Measurements from ENCODE around the gene AMMECR1.

The AMMECR1 gene

GRCh38 chrX:110284159-110284558 lies 33.7 kb downstream of the AMMECR1 start:
- no peak overlapping the region for H3K4me3 ChIP-seq (ENCODE audit: low read depth, low read length)
- no peak for DNase-seq (ENCODE audit: low read depth)
- TF ChIP-seq MAX (IDR thresholded peaks at IDR 0.05; ENCODE audit: low read depth, low read length) (no peak), MYC (IDR thresholded peaks at IDR 0.05; ENCODE audit: low read depth, low read length) (no peak), POLR2A (IDR thresholded peaks at IDR 0.05; ENCODE audit: extremely low read depth, insufficient read length) (no peak), CTCF (IDR thresholded peaks at IDR 0.05; ENCODE audit: low read depth, low read length) (no peak)

- no peak for TF ChIP-seq CTCF (IDR thresholded peaks at IDR 0.05; ENCODE audit: low read depth, low read length)
- TF ChIP-seq POLR2A (IDR thresholded peaks at IDR 0.05; ENCODE audit: extremely low read depth, insufficient read length) = no peak
- TF ChIP-seq MAX (IDR thresholded peaks at IDR 0.05; ENCODE audit: low read depth, low read length) = no peak
- TF ChIP-seq MYC (IDR thresholded peaks at IDR 0.05; ENCODE audit: low read depth, low read length) = no peak
- no peak overlapping the region for H3K4me3 ChIP-seq (ENCODE audit: low read depth, low read length)
- DNase-seq (ENCODE audit: low read depth) = no peak
These were observed 35.0 kb downstream of the AMMECR1 start for GRCh38 chrX:110282922-110283321.

GRCh38 chrX:110281377-110281776 lies 36.5 kb downstream of the AMMECR1 start:
- no peak overlapping the region for H3K4me3 ChIP-seq (ENCODE audit: low read depth, low read length)
- no peak for DNase-seq (ENCODE audit: low read depth)
- TF ChIP-seq MYC (IDR thresholded peaks at IDR 0.05; ENCODE audit: low read depth, low read length) (no peak), MAX (IDR thresholded peaks at IDR 0.05; ENCODE audit: low read depth, low read length) (no peak), CTCF (IDR thresholded peaks at IDR 0.05; ENCODE audit: low read depth, low read length) (no peak), POLR2A (IDR thresholded peaks at IDR 0.05; ENCODE audit: extremely low read depth, insufficient read length) (no peak)

- no peak overlapping the region for H3K4me3 ChIP-seq (ENCODE audit: low read depth, low read length)
- TF ChIP-seq CTCF (IDR thresholded peaks at IDR 0.05; ENCODE audit: low read depth, low read length) (no peak), POLR2A (IDR thresholded peaks at IDR 0.05; ENCODE audit: extremely low read depth, insufficient read length) (no peak), MAX (IDR thresholded peaks at IDR 0.05; ENCODE audit: low read depth, low read length) (no peak), MYC (IDR thresholded peaks at IDR 0.05; ENCODE audit: low read depth, low read length) (no peak)
- DNase-seq (ENCODE audit: low read depth) = no peak
These were observed 36.9 kb downstream of the AMMECR1 start for GRCh38 chrX:110280954-110281353.

GRCh38 chrX:110277609-110278008 lies 40.3 kb downstream of the AMMECR1 start:
- TF ChIP-seq POLR2A (IDR thresholded peaks at IDR 0.05; ENCODE audit: extremely low read depth, insufficient read length) = no peak
- no peak for TF ChIP-seq MYC (IDR thresholded peaks at IDR 0.05; ENCODE audit: low read depth, low read length)
- no peak for TF ChIP-seq MAX (IDR thresholded peaks at IDR 0.05; ENCODE audit: low read depth, low read length)
- no peak overlapping the region for H3K4me3 ChIP-seq (ENCODE audit: low read depth, low read length)
- DNase-seq (ENCODE audit: low read depth) = no peak

- TF ChIP-seq POLR2A (IDR thresholded peaks at IDR 0.05; ENCODE audit: extremely low read depth, insufficient read length) = no peak
- TF ChIP-seq CTCF (IDR thresholded peaks at IDR 0.05; ENCODE audit: low read depth, low read length) = no peak
- TF ChIP-seq MAX (IDR thresholded peaks at IDR 0.05; ENCODE audit: low read depth, low read length) = no peak
- no peak for TF ChIP-seq MYC (IDR thresholded peaks at IDR 0.05; ENCODE audit: low read depth, low read length)
- no peak for DNase-seq (ENCODE audit: low read depth)
- H3K4me3 ChIP-seq (ENCODE audit: low read depth, low read length) = no peak overlapping the region
These were observed 41.1 kb downstream of the AMMECR1 start for GRCh38 chrX:110276778-110277177.

All from NB4 (cell line).